IMR-90 (cell line): ENCODE data around the gene MAML2. TPM values are rescaled to one million over a fixed set of nuclear protein-coding genes. Genes with fewer than 3 reads are reported as not detected.

Experiments used
- ATAC-seq: fragments of 200-7000 bp; cut with Tn5 transposase; 2 replicates; pipeline ENCODE4 v1.9.1; 2020; ENCODE audit warnings: low read depth, mild to moderate bottlenecking, moderate library complexity
- BruUV-seq: library from RNA; stranded (reverse); fragments of 400-500 nt; replicated peaks from 2 replicates; lab custom pipeline; 2021; lab: Mats Ljungman, UMichigan
- CTCF ChIA-PET: fragments of 300-600 bp; formaldehyde crosslinking; extraction: SDS; loops from one replicate; lab custom pipeline; 2021; ENCODE audit warnings: antibody characterized with exemption; lab: Yijun Ruan, JAX
- POLR2A ChIA-PET: fragments of 300-600 bp; sonication (Branson Sonifier 250); formaldehyde crosslinking; loops from one replicate; lab custom pipeline; 2022; ENCODE audit warnings: antibody characterized with exemption; ENCODE audit not compliant: unreplicated experiment; lab: Charles Lee
- DNase-seq: peaks from one replicate; pipeline ENCODE4 v3.0.0; 2013
- H2AFZ ChIP-seq: replicated peaks from 2 replicates; pipeline ENCODE3; 2013; ENCODE audit warnings: low read length, mild to moderate bottlenecking; ENCODE audit not compliant: poor library complexity
- H2AK5ac ChIP-seq: 2 replicates; pipeline ENCODE4 v1.6.1; 2013; ENCODE audit warnings: low read depth, low read length, inconsistent platforms
- H2AK9ac ChIP-seq: replicated peaks from 2 replicates; pipeline ENCODE3; 2013; ENCODE audit warnings: mild to moderate bottlenecking, low read depth, low read length, moderate library complexity; ENCODE audit not compliant: poor library complexity
- H2BK120ac ChIP-seq: 2 replicates; pipeline ENCODE4 v1.6.1; 2013; ENCODE audit warnings: low read depth, low read length, inconsistent platforms
- H2BK15ac ChIP-seq: 3 replicates; pipeline ENCODE4 v1.6.1; 2013; ENCODE audit warnings: low read depth, low read length, inconsistent platforms
- H2BK20ac ChIP-seq: 2 replicates; pipeline ENCODE4 v1.6.1; 2013; ENCODE audit warnings: low read depth, mild to moderate bottlenecking, inconsistent platforms, low read length, moderate library complexity
- H2BK5ac ChIP-seq: 2 replicates; pipeline ENCODE4 v1.6.1; 2013; ENCODE audit warnings: mild to moderate bottlenecking, low read depth, low read length, inconsistent platforms; ENCODE audit not compliant: poor library complexity, severe bottlenecking
- H3K14ac ChIP-seq: replicated peaks from 2 replicates; pipeline ENCODE4 v1.6.1; 2013; ENCODE audit warnings: low read depth, low read length, inconsistent platforms
- H3K18ac ChIP-seq: 2 replicates; pipeline ENCODE4 v1.6.1; 2013; ENCODE audit warnings: low read depth, low read length, control low read depth
- H3K23ac ChIP-seq: 2 replicates; pipeline ENCODE4 v1.6.1; 2013; ENCODE audit warnings: low read depth, low read length, inconsistent platforms
- H3K27ac ChIP-seq: 2 replicates; pipeline ENCODE4 v1.5.1; 2013; ENCODE audit warnings: mild to moderate bottlenecking, control low read depth, low read length; ENCODE audit not compliant: insufficient read depth
- H3K27me3 ChIP-seq: 2 replicates; pipeline ENCODE4 v1.6.1; 2013; ENCODE audit warnings: low read length; ENCODE audit not compliant: control insufficient read depth, insufficient read depth
- H3K36me3 ChIP-seq: 2 replicates; pipeline ENCODE4 v1.6.1; 2013; ENCODE audit warnings: low read length, mixed read lengths; ENCODE audit not compliant: control insufficient read depth, insufficient read depth
- H3K4ac ChIP-seq: 2 replicates; pipeline ENCODE4 v1.6.1; 2013; ENCODE audit warnings: low read depth, low read length, inconsistent platforms
- H3K4me1 ChIP-seq: 2 replicates; pipeline ENCODE4 v1.6.1; 2013; ENCODE audit warnings: low read length, mixed read lengths; ENCODE audit not compliant: control insufficient read depth, insufficient read depth
- H3K4me2 ChIP-seq: 2 replicates; pipeline ENCODE4 v1.6.1; 2013; ENCODE audit warnings: low read depth, mild to moderate bottlenecking, control low read depth, low read length, moderate library complexity
- H3K4me3 ChIP-seq: 2 replicates; pipeline ENCODE4 v1.5.1; 2013; ENCODE audit warnings: low read depth, mild to moderate bottlenecking, control low read depth, low read length, moderate library complexity; ENCODE audit not compliant: insufficient read depth
- H3K56ac ChIP-seq: 2 replicates; pipeline ENCODE4 v1.6.1; 2013; ENCODE audit warnings: low read length, inconsistent platforms; ENCODE audit not compliant: insufficient read depth; ENCODE audit errors: extremely low read depth
- H3K79me1 ChIP-seq, 2 experiments: 2 replicates each; pipeline ENCODE4 v1.6.1; 2013; ENCODE audit warnings: low read length in 2 of 2, inconsistent platforms in 1 of 2, low read depth in 1 of 2
- H3K9ac ChIP-seq: 2 replicates; pipeline ENCODE4 v1.6.1; 2013; ENCODE audit warnings: low read depth, low read length, control low read depth
- H3K9me1 ChIP-seq: 2 replicates; pipeline ENCODE4 v1.6.1; 2013; ENCODE audit warnings: low read length, inconsistent platforms; ENCODE audit not compliant: insufficient read depth
- H3K9me3 ChIP-seq: 2 replicates; pipeline ENCODE4 v1.6.1; 2013; ENCODE audit warnings: low read length; ENCODE audit not compliant: control insufficient read depth, insufficient read depth
- H4K20me1 ChIP-seq: 2 replicates; pipeline ENCODE4 v1.6.1; 2013; ENCODE audit warnings: low read length, inconsistent platforms; ENCODE audit not compliant: insufficient read depth
- H4K5ac ChIP-seq: 2 replicates; pipeline ENCODE4 v1.6.1; 2013; ENCODE audit warnings: mild to moderate bottlenecking, low read depth, low read length, control low read depth
- H4K8ac ChIP-seq, 2 experiments: 2 replicates each; pipeline ENCODE4 v1.6.1; 2013; ENCODE audit warnings: low read depth in 2 of 2, low read length in 2 of 2, control low read depth in 1 of 2, inconsistent platforms in 1 of 2
- H4K91ac ChIP-seq: 2 replicates; pipeline ENCODE4 v1.6.1; 2013; ENCODE audit warnings: low read depth, low read length, inconsistent platforms; ENCODE audit not compliant: insufficient read depth
- MAFK ChIP-seq: IDR thresholded peaks from 2 replicates; pipeline ENCODE4 v1.6.1; 2012; ENCODE audit warnings: low read depth, low read length, improper control_type of control experiment
- NFE2L2 ChIP-seq: fragments of 150-350 bp; IDR thresholded peaks from 2 replicates; pipeline ENCODE4 v1.6.1; 2016; ENCODE audit warnings: low read depth, mild to moderate bottlenecking, low read length
- POLR2A ChIP-seq: IDR thresholded peaks from 2 replicates; pipeline ENCODE4 v1.6.1; 2012; ENCODE audit warnings: mild to moderate bottlenecking, low read depth, low read length
- RAD21 ChIP-seq: IDR thresholded peaks from 2 replicates; pipeline ENCODE4 v1.6.1; 2012; ENCODE audit warnings: low read length, improper control_type of control experiment
- RFX5 ChIP-seq: IDR thresholded peaks from 2 replicates; pipeline ENCODE4 v1.8.0; 2012; ENCODE audit warnings: low read depth, mild to moderate bottlenecking, low read length, moderate library complexity
- SMC3 ChIP-seq: fragments of 150-350 bp; IDR thresholded peaks from 2 replicates; pipeline ENCODE4 v1.6.1; 2016; ENCODE audit warnings: low read depth, mild to moderate bottlenecking, antibody characterized with exemption, low read length, moderate library complexity
- WGBS, 2 experiments: methylation state at CpG; one replicate each; pipeline versions ENCODE4 v1.1.5 to v1.1.7; 2013; ENCODE audit warnings: missing lambda C conversion rate in 2 of 2; ENCODE audit not compliant: insufficient read length in 1 of 2; ENCODE audit errors: extremely low coverage in 2 of 2; 5-methylcytosine and 5-hydroxymethylcytosine counted together
- dilution Hi-C: fragments of 300-500 bp; cut with HindIII; formaldehyde crosslinking; loops from one replicate; pipeline ENCODE4 v1.14.3; 2018; ENCODE audit warnings: low sequenced_read_pairs; ENCODE audit not compliant: unreplicated experiment
- in situ Hi-C: fragments of 300-500 bp; cut with MboI; formaldehyde crosslinking; loops from 3 replicates; pipeline ENCODE4 v1.14.3; 2019; ENCODE audit warnings: low sequenced_read_pairs, inconsistent platforms, mixed read lengths
- intact Hi-C: fragments of 100-400 bp; cut with micrococcal nuclease; formaldehyde crosslinking; loops from 2 replicates; pipeline ENCODE4 v1.10.0; 2022
- polyA plus RNA-seq, 3 experiments: library from polyadenylated mRNA; depleted of rRNA; stranded (reverse); fragments of >200 nt; gene quantifications; 2 replicates each; pipeline ENCODE4 v1.2.3, GENCODE V29; 2012; ENCODE audit warnings: low replicate concordance in 1 of 3
- total RNA-seq: library from RNA; depleted of rRNA; stranded (reverse); fragments of >200 nt; gene quantifications from 2 replicates; pipeline ENCODE4 v1.2.3, GENCODE V29; 2012

The MAML2 gene
- total and polyA plus RNA-seq, 2 of the 4 experiments (the other 2 are of a cell fraction) = 15.0 to 19.5 TPM

DNA sequence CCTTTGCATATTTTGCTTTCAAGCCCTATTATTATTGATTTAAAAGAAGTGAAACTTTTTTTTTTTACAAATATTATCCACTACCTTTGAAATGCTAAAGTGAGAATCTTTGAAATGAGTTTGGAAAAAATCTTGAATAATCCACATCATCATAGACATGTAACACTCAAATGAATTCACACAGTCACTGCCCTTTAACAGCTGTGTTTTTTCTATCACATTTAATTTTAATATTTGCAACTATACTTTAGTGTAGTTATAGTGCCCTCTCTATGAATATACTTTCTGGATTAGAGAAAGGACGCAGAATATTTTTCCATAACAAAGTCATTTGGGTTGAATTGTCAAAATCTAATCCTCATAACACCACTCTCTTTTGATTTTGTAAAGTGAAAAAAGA, 381.2 kb downstream of the MAML2 start:
- H4K91ac ChIP-seq = no peak overlapping the region
- H3K27ac ChIP-seq = no peak overlapping the region
- no peak overlapping the region for H4K8ac ChIP-seq
- no peak for DNase-seq
- H3K9me3 ChIP-seq = no peaks in the 10 kb centered on the region
- no peaks in the 10 kb centered on the region for H3K9me1 ChIP-seq
- dilution Hi-C loops (no loop called here), intact Hi-C loops (no loop called here), in situ Hi-C loops (no loop called here)
- no peak overlapping the region for H3K14ac ChIP-seq
- H3K18ac ChIP-seq = no peak overlapping the region
- ChIA-PET POLR2A (no interaction called here), CTCF (no interaction called here)
- H2AFZ ChIP-seq = no peak overlapping the region
- no peaks in the 10 kb centered on the region for H4K20me1 ChIP-seq
- no peaks in the 10 kb centered on the region for H3K36me3 ChIP-seq
- H3K23ac ChIP-seq = no peak overlapping the region
- BruUV-seq = no TSS peak
- H3K9ac ChIP-seq = no peak overlapping the region
- no peak for ATAC-seq
- H2BK15ac ChIP-seq = no peak overlapping the region
- H3K4me2 ChIP-seq = no peak overlapping the region
- no peak overlapping the region for H2BK5ac ChIP-seq
- H4K5ac ChIP-seq = no peak overlapping the region
- H3K4me1 ChIP-seq = no peaks in the 10 kb centered on the region
- H3K4me3 ChIP-seq = no peak overlapping the region
- H3K4ac ChIP-seq = no peak overlapping the region
- no peak overlapping the region for H3K56ac ChIP-seq
- no peaks in the 10 kb centered on the region for H3K27me3 ChIP-seq
- WGBS, 2 experiments = no CpG with 5 or more reads among the region's 1 CpG
- H2AK9ac ChIP-seq = no peak overlapping the region
- H2BK20ac ChIP-seq = no peak overlapping the region
- TF ChIP-seq POLR2A (no peak), MAFK (no peak), RAD21 (no peak), SMC3 (no peak), RFX5 (no peak), NFE2L2 (no peak)
- no peak overlapping the region for H2AK5ac ChIP-seq
- H3K79me1 ChIP-seq = no peaks in the 10 kb centered on the region
- H2BK120ac ChIP-seq = no peak overlapping the region
